ENCODE results near the gene ANKRD17.

The ANKRD17 gene

DNA sequence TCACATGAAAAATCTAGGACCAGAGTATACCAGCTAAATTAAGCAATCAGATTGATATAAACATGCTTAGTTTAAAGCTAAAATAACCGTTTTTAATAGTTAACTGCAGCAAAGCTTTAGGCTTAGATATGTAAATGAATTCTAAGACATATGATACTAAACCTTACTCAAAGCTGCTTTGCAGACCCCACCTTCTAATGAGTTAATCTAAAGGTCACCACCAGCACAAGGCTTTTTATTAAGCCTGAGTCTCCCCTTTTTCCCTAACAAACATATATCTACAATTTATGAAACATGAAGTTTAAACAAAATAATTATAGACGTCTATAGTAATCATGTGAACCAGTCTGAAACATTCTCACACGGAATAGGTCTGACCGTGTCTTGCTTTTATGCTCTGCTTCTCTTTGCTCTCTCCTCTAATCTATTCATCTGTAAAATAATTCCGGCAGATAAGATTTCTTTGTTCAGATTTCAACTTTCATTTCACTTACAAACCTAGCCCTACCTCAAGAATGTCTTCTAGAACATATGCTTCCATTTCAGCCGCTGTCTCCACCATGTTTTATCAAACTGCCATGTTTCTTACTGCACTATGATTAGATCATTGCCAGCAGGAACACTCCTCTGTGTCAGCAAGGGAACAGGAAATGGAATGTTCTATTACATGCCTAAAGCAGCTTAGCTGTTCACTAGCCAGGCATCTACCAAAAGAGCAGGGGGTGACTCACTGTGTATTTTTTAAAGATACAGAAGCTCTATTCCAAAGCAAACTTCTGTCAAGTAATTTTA is 35.9 kb downstream of the ANKRD17 start:
- H3K4me3 ChIP-seq (IDR thresholded peaks at IDR 0.05; ENCODE audit: insufficient read depth, low read depth, low read length): no peak overlapping the region
- H3K27ac ChIP-seq: no peak overlapping the region
- H3K27me3 ChIP-seq (ENCODE audit: insufficient read depth, low read depth): no peaks in the 10 kb centered on the region
- peak overlapping the region; percentile 12; the same call in 1 of the 2 replicates for H3K4me2 ChIP-seq
- no peak overlapping the region for H3K9ac ChIP-seq
- TF ChIP-seq, protein P1, sequence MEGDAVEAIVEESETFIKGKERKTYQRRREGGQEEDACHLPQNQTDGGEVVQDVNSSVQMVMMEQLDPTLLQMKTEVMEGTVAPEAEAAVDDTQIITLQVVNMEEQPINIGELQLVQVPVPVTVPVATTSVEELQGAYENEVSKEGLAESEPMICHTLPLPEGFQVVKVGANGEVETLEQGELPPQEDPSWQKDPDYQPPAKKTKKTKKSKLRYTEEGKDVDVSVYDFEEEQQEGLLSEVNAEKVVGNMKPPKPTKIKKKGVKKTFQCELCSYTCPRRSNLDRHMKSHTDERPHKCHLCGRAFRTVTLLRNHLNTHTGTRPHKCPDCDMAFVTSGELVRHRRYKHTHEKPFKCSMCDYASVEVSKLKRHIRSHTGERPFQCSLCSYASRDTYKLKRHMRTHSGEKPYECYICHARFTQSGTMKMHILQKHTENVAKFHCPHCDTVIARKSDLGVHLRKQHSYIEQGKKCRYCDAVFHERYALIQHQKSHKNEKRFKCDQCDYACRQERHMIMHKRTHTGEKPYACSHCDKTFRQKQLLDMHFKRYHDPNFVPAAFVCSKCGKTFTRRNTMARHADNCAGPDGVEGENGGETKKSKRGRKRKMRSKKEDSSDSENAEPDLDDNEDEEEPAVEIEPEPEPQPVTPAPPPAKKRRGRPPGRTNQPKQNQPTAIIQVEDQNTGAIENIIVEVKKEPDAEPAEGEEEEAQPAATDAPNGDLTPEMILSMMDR (conservative IDR thresholded peaks at IDR 0.05; ENCODE audit: low read depth, low read length): no peak
- H3K79me2 ChIP-seq (ENCODE audit: insufficient read depth, low read depth): peaks cover 64% of the 10 kb centered on the region
- H3K36me3 ChIP-seq (ENCODE audit: insufficient read depth): no peaks in the 10 kb centered on the region
- peaks cover 49% of the 10 kb centered on the region for H3K4me1 ChIP-seq (ENCODE audit: low read depth, poor library complexity, severe bottlenecking)
- H2AFZ ChIP-seq (ENCODE audit: low read depth): no peak overlapping the region
- H4K20me1 ChIP-seq (ENCODE audit: insufficient read depth): peaks cover 38% of the 10 kb centered on the region

DNA sequence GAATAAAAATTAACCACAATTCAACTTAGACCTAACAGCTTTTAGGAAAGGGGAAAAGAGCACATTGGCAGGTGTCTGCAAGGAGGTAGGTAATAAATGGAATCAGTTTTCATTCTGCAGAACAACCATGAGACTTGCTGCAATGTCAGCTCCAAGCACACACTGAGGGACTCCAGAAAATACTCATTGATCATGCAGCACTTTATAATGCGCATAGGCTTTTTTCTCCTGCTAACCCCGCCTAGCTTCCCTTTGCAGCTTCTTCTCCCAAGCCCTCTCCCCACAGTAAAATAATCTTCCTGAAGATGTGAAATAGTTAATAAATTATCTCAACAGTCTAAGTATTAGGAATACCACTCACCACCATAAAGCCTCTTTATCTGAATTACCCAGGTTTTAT is 36.9 kb downstream of the ANKRD17 start:
- Histone ChIP-seq H3K9ac (no peak overlapping the region), H3K27ac (no peak overlapping the region), H3K4me3 (IDR thresholded peaks at IDR 0.05; ENCODE audit: insufficient read depth, low read depth, low read length) (no peak overlapping the region), H3K27me3 (ENCODE audit: insufficient read depth, low read depth) (no peaks in the 10 kb centered on the region), H3K4me1 (ENCODE audit: low read depth, poor library complexity, severe bottlenecking) (peaks cover 49% of the 10 kb centered on the region), H3K4me2 (no peak overlapping the region), H4K20me1 (ENCODE audit: insufficient read depth) (peaks cover 38% of the 10 kb centered on the region), H3K79me2 (ENCODE audit: insufficient read depth, low read depth) (peaks cover 71% of the 10 kb centered on the region), H3K36me3 (ENCODE audit: insufficient read depth) (no peaks in the 10 kb centered on the region), H2AFZ (ENCODE audit: low read depth) (no peak overlapping the region)
- TF ChIP-seq, protein P1 (conservative IDR thresholded peaks at IDR 0.05; ENCODE audit: low read depth, low read length): no peak

- Histone ChIP-seq H3K4me3 (IDR thresholded peaks at IDR 0.05; ENCODE audit: insufficient read depth, low read depth, low read length) (no peak overlapping the region), H3K4me2 (no peak overlapping the region), H3K27ac (no peak overlapping the region), H3K27me3 (ENCODE audit: insufficient read depth, low read depth) (no peaks in the 10 kb centered on the region), H3K36me3 (ENCODE audit: insufficient read depth) (no peaks in the 10 kb centered on the region), H3K79me2 (ENCODE audit: insufficient read depth, low read depth) (peaks cover 77% of the 10 kb centered on the region), H3K9ac (no peak overlapping the region), H4K20me1 (ENCODE audit: insufficient read depth) (peaks cover 38% of the 10 kb centered on the region), H3K4me1 (ENCODE audit: low read depth, poor library complexity, severe bottlenecking) (peaks cover 49% of the 10 kb centered on the region), H2AFZ (ENCODE audit: low read depth) (no peak overlapping the region)
- TF ChIP-seq, protein P1 (conservative IDR thresholded peaks at IDR 0.05; ENCODE audit: low read depth, low read length): no peak
Measured at GRCh38 chr4:73220815-73221214, 37.8 kb downstream of the ANKRD17 start.

GRCh38 chr4:73213916-73214653 is 44.5 kb downstream of the ANKRD17 start:
- H3K4me2 ChIP-seq: no peak overlapping the region
- TF ChIP-seq, protein P1 (conservative IDR thresholded peaks at IDR 0.05; ENCODE audit: low read depth, low read length): no peak
- H3K27me3 ChIP-seq (ENCODE audit: insufficient read depth, low read depth): no peaks in the 10 kb centered on the region
- H3K4me3 ChIP-seq (IDR thresholded peaks at IDR 0.05; ENCODE audit: insufficient read depth, low read depth, low read length): no peak overlapping the region
- no peak overlapping the region for H2AFZ ChIP-seq (ENCODE audit: low read depth)
- H4K20me1 ChIP-seq (ENCODE audit: insufficient read depth): peaks cover 14% of the 10 kb centered on the region; the same call in 1 of the 2 replicates
- peaks cover 12% of the 10 kb centered on the region for H3K4me1 ChIP-seq (ENCODE audit: low read depth, poor library complexity, severe bottlenecking)
- H3K36me3 ChIP-seq (ENCODE audit: insufficient read depth): no peaks in the 10 kb centered on the region
- peaks cover 94% of the 10 kb centered on the region for H3K79me2 ChIP-seq (ENCODE audit: insufficient read depth, low read depth)
- H3K27ac ChIP-seq: no peak overlapping the region
- H3K9ac ChIP-seq: no peak overlapping the region

Data from KMS-11 (cell line).